ENCODE data around the gene HLA-DMA.

The HLA-DMA gene

GRCh38 chr6:32932132-32932868 lies 20.6 kb downstream of the HLA-DMA start:
- peak; percentile 30 for DNase-seq (ENCODE audit: low spot score)

DNA sequence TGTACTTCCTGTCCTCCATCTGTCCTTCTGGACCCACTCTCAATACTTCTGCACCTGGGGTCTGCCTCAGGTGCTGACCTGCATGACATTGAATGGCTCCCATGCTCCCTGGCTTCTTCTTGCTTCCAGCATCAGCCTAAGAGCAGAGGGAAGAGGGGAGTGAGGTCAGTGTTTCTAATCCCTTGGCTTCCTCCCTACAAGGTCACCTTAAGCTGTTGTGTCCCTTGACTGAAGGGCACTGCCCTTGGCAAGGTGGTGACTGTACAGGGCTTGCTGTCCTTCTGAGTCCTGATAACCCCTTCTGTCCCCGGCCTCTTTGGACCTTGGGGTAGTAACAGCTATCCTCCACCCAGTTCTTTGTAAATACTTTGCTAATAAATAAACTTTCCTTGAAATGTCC lies 21.7 kb downstream of the HLA-DMA start:
- no peak for DNase-seq (ENCODE audit: low spot score)

DNA sequence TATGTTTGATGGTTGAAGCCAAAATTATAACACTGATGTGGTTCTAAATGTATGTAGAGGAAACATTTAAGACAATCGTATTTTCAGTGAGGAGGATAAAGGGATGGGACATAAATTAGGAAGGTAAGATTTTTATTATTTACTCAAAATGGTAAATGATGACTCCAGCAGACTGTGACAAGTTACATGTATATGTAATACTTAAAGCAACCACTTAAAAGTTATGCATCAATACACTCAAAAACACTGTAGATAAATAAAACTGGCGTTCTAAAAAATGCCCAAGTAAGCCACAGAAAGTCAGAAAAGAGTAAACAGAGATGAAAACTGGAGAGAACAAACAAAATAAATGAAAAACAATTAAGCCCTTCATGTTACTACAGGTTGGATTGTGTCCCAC lies 30.8 kb downstream of the HLA-DMA start:
- DNase-seq (ENCODE audit: low spot score), result no peak

GRCh38 chr6:32920715-32921114 lies 32.2 kb downstream of the HLA-DMA start:
- DNase-seq (ENCODE audit: low spot score), result no peak

GRCh38 chr6:32912951-32913350 lies 39.9 kb downstream of the HLA-DMA start:
- no peak for DNase-seq (ENCODE audit: low spot score)

- DNase-seq (ENCODE audit: low spot score), result no peak
Observed at GRCh38 chr6:32908897-32909296, 44.0 kb downstream of the HLA-DMA start.

GRCh38 chr6:32906539-32906938 lies 46.4 kb downstream of the HLA-DMA start:
- peak; percentile 20 for DNase-seq (ENCODE audit: low spot score)

DNA sequence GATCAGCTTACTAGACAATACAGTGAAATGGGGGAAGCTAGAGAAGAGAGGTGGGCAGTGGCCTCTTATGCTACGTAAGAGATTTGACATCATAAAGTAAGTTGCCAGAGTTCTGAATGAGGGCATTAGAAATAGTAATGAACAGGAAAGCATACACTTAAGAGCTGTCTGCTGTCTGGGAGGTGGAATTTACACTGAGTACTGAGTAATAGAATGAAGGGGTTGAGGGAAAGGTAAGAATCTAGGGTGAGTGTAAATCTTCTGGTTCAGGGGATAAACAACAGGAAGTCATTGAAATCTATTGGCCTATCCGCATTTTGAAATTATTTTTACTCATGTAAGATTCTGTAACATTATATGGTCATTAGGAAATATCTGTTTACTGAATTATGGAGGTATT lies 47.8 kb downstream of the HLA-DMA start:
- DNase-seq (ENCODE audit: low spot score), result no peak

- DNase-seq (ENCODE audit: low spot score), result no peak
Observed at GRCh38 chr6:32903952-32904351, 48.9 kb downstream of the HLA-DMA start.

Data from AG08396 (cell line).